Measurements from ENCODE around the gene RBBP5. TPM values are rescaled to one million over a fixed set of nuclear protein-coding genes. Genes with fewer than 3 reads are reported as not detected.

RBBP5 gene
- total RNA-seq, 1 experiment from 2014 or later, result 17.3 TPM

- Histone ChIP-seq H3K27ac (ENCODE audit: insufficient read length, low read depth, low read length) (no peak overlapping the region), H3K79me2 (ENCODE audit: insufficient read depth, low read length) (no peaks in the 10 kb centered on the region), H3K27me3 (ENCODE audit: insufficient read depth, low read length) (no peaks in the 10 kb centered on the region), H3K9ac (ENCODE audit: extremely low read depth, insufficient read length, low read length) (no peak overlapping the region), H4K20me1 (ENCODE audit: control insufficient read depth, insufficient read depth, insufficient read length) (no peaks in the 10 kb centered on the region), H2BK15ac (ENCODE audit: low read depth, low read length) (no peak overlapping the region), H3K56ac (ENCODE audit: insufficient read length, low read depth, low read length) (no peak overlapping the region), H4K8ac (replicated peaks; ENCODE audit: insufficient read length, low read depth, low read length) (no peak overlapping the region), H3K23ac (ENCODE audit: insufficient read length, low read depth, low read length) (no peak overlapping the region), H2BK120ac (ENCODE audit: low read depth, low read length, poor library complexity, severe bottlenecking) (no peak overlapping the region), H3K18ac (ENCODE audit: insufficient read length, low read depth, low read length) (no peak overlapping the region), H4K91ac (ENCODE audit: insufficient read length, low read depth, low read length) (no peak overlapping the region), H2BK5ac (ENCODE audit: insufficient read length, low read length) (no peak overlapping the region), H3T11ph (ENCODE audit: low read length) (no peak overlapping the region), H3K14ac (ENCODE audit: insufficient read depth, low read length) (no peak overlapping the region), H3K4me2 (ENCODE audit: insufficient read depth, insufficient read length, low read length) (no peak overlapping the region), H3K23me2 (ENCODE audit: insufficient read length, low read depth, low read length, poor library complexity, severe bottlenecking) (no peaks in the 10 kb centered on the region), H3K79me1 (ENCODE audit: insufficient read depth, low read depth, low read length, poor library complexity, severe bottlenecking) (no peaks in the 10 kb centered on the region), H2AFZ (ENCODE audit: low read length) (no peak overlapping the region), H3K9me3 (ENCODE audit: control insufficient read depth, low read depth, low read length) (no peaks in the 10 kb centered on the region), H3K4ac (ENCODE audit: low read depth, low read length) (no peak overlapping the region), H2BK12ac (ENCODE audit: insufficient read length, low read depth, low read length) (no peak overlapping the region), H2AK5ac (ENCODE audit: insufficient read length, low read length) (no peak overlapping the region), H4K5ac (ENCODE audit: insufficient read length, low read depth, low read length) (no peak overlapping the region), H2BK20ac (ENCODE audit: low read depth, low read length, poor library complexity, severe bottlenecking) (no peak overlapping the region), H3K4me1 (ENCODE audit: insufficient read depth, low read length) (no peaks in the 10 kb centered on the region)
- H3K4me1 Mint-ChIP-seq, result peaks cover 4% of the 10 kb centered on the region in 2 experiments
- no peaks in the 10 kb centered on the region for H3K36me3 Mint-ChIP-seq (ENCODE audit: insufficient read depth in 1 of 3, low read depth in 3 of 3)
- H3K27me3 Mint-ChIP-seq (ENCODE audit: low read depth), result peaks cover 3% of the 10 kb centered on the region; the same call in 1 of the 2 replicates
- H3K4me3 Mint-ChIP-seq, result no peak overlapping the region
- TF ChIP-seq, protein P1, sequence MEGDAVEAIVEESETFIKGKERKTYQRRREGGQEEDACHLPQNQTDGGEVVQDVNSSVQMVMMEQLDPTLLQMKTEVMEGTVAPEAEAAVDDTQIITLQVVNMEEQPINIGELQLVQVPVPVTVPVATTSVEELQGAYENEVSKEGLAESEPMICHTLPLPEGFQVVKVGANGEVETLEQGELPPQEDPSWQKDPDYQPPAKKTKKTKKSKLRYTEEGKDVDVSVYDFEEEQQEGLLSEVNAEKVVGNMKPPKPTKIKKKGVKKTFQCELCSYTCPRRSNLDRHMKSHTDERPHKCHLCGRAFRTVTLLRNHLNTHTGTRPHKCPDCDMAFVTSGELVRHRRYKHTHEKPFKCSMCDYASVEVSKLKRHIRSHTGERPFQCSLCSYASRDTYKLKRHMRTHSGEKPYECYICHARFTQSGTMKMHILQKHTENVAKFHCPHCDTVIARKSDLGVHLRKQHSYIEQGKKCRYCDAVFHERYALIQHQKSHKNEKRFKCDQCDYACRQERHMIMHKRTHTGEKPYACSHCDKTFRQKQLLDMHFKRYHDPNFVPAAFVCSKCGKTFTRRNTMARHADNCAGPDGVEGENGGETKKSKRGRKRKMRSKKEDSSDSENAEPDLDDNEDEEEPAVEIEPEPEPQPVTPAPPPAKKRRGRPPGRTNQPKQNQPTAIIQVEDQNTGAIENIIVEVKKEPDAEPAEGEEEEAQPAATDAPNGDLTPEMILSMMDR (conservative IDR thresholded peaks at IDR 0.05), result no peak
- no peak for DNase-seq
- no CpG with 5 or more reads among the region's 14 CpGs for WGBS (ENCODE audit: extremely low coverage, insufficient read length, low lambda C conversion rate)
- H3K9me3 Mint-ChIP-seq, result no peaks in the 10 kb centered on the region
- no peak overlapping the region for H3K27ac Mint-ChIP-seq
Observed at GRCh38 chr1:205061227-205061626, 60.6 kb downstream of the RBBP5 start.
